Measurements from ENCODE around the gene HLF.

HLF gene

GRCh38 chr17:55258578-55259135, 6.1 kb upstream of the HLF start:
- no peak for DNase-seq

- no peak for DNase-seq
Observed at GRCh38 chr17:55259684-55260111, 5.1 kb upstream of the HLF start.

- no peak for DNase-seq
Observed at GRCh38 chr17:55261311-55261710, 3.4 kb upstream of the HLF start.

GRCh38 chr17:55263569-55264277, 1.0 kb upstream of the HLF start:
- no peak for DNase-seq

- DNase-seq: no peak
Observed at GRCh38 chr17:55264278-55264644, 499 bp upstream of the HLF start.

- DNase-seq: no peak
Observed at GRCh38 chr17:55265311-55266021, 706 bp downstream of the HLF start.

- DNase-seq: no peak
Observed at GRCh38 chr17:55266051-55266957, 1.5 kb downstream of the HLF start.

GRCh38 chr17:55266958-55267688, 2.4 kb downstream of the HLF start:
- no peak for DNase-seq

GRCh38 chr17:55267777-55268648, 3.3 kb downstream of the HLF start:
- no peak for DNase-seq

- no peak for DNase-seq
Observed at GRCh38 chr17:55268649-55269480, 4.1 kb downstream of the HLF start.

- DNase-seq: no peak
Observed at GRCh38 chr17:55269894-55270293, 5.1 kb downstream of the HLF start.

GRCh38 chr17:55271223-55271571, 6.4 kb downstream of the HLF start:
- DNase-seq: no peak

- DNase-seq: no peak
Observed at GRCh38 chr17:55271958-55272710, 7.4 kb downstream of the HLF start.

GRCh38 chr17:55272711-55273578, 8.2 kb downstream of the HLF start:
- DNase-seq: no peak

- no peak for DNase-seq
Observed at GRCh38 chr17:55273579-55274354, 9.0 kb downstream of the HLF start.

GRCh38 chr17:55274355-55275255, 9.8 kb downstream of the HLF start:
- DNase-seq: no peak

All from fibroblast of skin of right biceps (primary cell).